Epithelial cell of prostate (primary cell): Measurements from ENCODE around the gene TERB1.

Experiments used
- DNase-seq: peaks from one replicate; pipeline ENCODE4 v3.0.0-alpha.2; 2011; ENCODE audit warnings: low read depth, low spot score
- H3K27ac ChIP-seq: fragments of 450-650 bp; 2 replicates; pipeline ENCODE4 v1.5.1; 2017; ENCODE audit warnings: mild to moderate bottlenecking

Gene TERB1

GRCh38 chr16:66801320-66802105, at the start of gene TERB1:
TSS of gene TERB1 (minus strand) at chr16:66801584. CDS start at chr16:66796798, 4,786 bp downstream.
- H3K27ac ChIP-seq, result no peak within 1 kb of the TSS
- no peak for DNase-seq

DNA sequence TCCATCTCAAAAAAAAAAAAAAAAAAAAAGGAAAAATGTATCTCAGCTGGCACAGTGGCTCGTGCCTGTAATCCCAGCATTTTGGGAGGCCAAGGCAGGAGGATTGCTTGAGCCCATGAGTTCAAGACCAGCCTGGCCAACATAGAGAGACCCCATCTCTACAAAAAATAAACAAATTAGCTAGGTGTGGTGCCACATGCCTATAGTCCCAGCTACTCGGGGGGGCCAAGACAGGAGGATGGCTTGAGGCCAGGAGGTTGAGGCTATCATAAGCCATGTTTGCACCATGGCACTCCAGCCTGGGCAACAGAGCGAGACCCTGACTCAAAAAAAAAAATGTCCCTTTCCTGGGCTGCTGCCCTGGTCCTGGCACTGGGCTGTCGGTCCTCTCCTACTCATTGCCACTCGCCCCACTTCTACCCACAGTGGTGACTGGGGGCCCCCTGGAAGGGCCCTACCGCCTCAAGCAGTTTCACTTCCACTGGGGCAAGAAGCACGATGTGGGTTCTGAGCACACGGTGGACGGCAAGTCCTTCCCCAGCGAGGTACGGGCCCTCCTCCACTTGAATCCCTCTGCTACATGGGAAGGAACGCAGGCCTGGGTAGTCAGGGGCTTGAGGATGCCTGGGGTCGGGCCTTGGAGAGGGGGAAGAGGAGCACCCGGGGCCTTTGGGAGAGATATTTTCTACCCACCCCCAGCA, 48.9 kb upstream of the TERB1 start:
- no peak overlapping the region for H3K27ac ChIP-seq
- no peak for DNase-seq

GRCh38 chr16:66849549-66849948, 48.2 kb upstream of the TERB1 start:
- no peak for DNase-seq
- no peak overlapping the region for H3K27ac ChIP-seq

DNA sequence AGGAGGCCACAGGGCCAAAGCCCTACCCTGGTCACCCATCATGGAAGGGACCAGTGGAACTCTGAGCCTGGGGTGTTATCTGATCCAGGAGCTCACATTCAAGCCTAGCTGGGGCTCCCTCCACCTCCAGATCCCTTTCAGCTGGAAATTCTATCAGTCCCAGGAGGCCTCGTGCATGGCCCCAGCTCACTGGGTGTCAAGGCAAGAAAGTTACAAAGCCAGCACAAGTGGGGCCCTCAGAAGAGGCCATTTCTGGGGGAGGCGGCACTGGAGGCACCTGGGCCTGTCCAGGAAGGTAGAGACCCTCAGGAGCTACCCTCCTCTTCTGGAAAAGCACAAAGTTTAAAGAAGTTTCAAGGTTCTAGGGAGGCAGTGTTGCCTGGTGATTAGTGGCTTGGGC, 47.6 kb upstream of the TERB1 start:
- DNase-seq, result no peak
- no peak overlapping the region for H3K27ac ChIP-seq

GRCh38 chr16:66848172-66848571, 46.8 kb upstream of the TERB1 start:
- no peak overlapping the region for H3K27ac ChIP-seq
- DNase-seq, result no peak

DNA sequence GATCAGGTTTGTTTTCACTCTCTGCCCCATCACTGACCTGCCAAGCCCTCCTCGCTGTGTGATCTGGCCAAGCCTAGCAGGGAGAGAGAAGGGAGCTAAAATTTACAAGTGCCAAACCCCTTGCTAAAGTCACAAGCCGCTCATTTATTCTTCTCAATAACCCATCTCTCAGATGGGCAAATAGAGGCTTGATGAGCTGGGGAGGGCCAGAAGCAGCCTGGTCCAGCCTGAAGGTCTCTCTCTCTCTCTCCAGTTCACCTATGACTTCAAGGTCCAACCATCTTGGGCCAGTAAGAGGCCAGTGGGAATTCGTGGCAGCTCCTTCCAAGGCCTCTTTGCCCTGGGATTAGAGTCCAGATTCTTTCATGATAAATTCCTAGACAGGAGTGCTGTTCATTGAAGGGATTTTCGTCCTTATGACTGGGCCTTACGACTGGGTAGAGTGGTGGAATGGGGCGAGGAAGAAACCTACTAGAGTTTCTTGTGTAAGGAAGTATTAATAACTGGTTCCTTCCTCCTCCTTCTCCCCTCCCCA, 46.2 kb upstream of the TERB1 start:
- H3K27ac ChIP-seq, result no peak overlapping the region
- no peak for DNase-seq

DNA sequence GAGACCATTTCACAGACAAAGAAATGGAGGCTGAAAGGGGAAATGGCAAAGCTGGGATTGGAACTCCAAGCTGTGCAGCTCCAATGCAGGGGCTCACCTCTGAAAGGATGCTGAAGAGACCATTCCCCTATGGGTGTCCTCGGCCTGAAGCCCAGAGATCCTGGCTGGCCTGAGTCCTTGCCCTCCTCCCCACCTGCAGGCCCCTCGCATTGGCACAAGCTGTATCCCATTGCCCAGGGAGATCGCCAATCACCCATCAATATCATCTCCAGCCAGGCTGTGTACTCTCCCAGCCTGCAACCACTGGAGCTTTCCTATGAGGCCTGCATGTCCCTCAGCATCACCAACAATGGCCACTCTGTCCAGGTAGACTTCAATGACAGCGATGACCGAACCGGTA, 45.4 kb upstream of the TERB1 start:
- DNase-seq, result no peak
- H3K27ac ChIP-seq, result no peak overlapping the region

DNA sequence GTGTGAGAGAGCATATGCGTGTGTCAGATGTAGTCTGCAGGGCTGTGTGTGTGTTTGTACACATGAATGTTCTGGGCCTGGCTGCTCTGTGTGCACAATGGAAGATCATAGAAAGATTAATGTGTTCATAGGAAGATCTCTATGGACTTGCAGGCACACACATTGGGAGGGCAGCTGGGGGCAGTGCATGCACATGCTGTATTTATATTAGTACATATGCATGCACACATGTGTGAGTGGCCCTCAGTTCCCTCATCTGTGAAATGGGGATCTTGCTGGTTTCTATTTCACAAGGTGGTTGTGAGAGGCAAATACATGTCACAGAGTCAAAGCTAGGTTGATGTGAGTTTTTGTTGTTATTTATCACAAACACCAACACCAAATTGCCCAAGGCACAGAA, 44.9 kb upstream of the TERB1 start:
- H3K27ac ChIP-seq, result no peak overlapping the region
- no peak for DNase-seq

GRCh38 chr16:66845791-66846221, 44.4 kb upstream of the TERB1 start:
- H3K27ac ChIP-seq, result no peak overlapping the region
- DNase-seq, result no peak

DNA sequence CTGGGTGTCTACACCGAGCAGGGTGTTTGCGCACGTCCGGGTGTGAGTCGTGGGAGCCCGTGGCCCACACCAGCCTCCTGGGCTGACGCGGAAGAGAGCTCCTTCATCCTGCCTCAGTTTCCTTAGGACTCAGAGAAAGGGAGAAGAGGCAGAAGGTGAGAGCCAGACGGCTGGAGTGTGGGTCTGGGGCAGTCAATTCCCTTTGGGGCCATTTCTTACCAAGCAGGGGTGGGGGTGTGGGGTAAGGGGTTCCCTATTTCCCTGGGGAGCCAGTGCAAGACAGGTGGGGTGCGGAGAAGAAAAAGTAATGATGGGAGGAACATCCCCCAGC, 43.7 kb upstream of the TERB1 start:
- no peak overlapping the region for H3K27ac ChIP-seq
- DNase-seq, result no peak

GRCh38 chr16:66844342-66845079, 43.1 kb upstream of the TERB1 start, which contains the start of gene CA7:
TSS of gene CA7 (plus strand) at chr16:66844414. CDS start at chr16:66844488, 74 bp downstream.
- DNase-seq, result no peak
- H3K27ac ChIP-seq, result no peak within 1 kb of the TSS

DNA sequence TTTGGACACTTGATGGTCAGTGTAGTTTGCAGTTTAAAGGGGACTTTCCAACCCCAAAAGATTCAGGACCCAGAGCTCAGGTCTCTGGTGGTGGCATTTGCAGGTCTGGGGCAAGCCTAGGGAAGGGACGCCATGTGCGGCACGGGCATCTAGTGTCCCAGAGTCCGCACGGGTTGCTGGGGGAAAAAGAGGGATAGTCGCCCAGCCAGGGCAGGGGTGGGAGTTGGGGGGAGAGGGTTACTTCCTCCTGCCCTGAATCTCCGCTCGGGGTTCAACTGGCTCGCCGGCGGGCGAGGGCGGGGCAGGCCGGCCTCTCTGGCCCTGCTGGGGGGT, 42.6 kb upstream of the TERB1 start:
- DNase-seq, result no peak
- H3K27ac ChIP-seq, result no peak overlapping the region

DNA sequence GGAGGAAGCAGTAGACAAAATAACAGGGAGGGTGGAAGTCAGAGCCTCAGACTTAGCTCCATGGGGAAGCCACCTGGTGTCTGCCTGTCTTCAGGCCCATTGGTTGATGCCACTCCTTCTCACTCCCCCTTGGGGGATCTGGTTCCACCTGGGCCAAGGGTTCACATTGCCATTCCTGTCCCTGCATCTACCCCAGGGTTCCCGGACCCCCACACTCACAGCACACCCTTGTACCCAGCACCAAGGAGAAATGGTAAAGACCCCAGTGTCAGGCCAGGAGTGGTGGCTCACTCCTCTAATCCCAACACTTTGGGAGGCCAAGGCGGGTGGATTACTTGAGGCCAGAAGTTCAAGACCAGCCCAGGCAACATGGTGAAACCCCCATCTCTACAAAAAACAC, 41.8 kb upstream of the TERB1 start:
- H3K27ac ChIP-seq, result no peak overlapping the region
- no peak for DNase-seq

- DNase-seq, result no peak
- no peak overlapping the region for H3K27ac ChIP-seq
These were observed 41.4 kb upstream of the TERB1 start for GRCh38 chr16:66842765-66843164.

- H3K27ac ChIP-seq, result no peak overlapping the region
- no peak for DNase-seq
These were observed 40.0 kb upstream of the TERB1 start for GRCh38 chr16:66841366-66841765.

GRCh38 chr16:66840883-66841282, 39.5 kb upstream of the TERB1 start:
- DNase-seq, result no peak

DNA sequence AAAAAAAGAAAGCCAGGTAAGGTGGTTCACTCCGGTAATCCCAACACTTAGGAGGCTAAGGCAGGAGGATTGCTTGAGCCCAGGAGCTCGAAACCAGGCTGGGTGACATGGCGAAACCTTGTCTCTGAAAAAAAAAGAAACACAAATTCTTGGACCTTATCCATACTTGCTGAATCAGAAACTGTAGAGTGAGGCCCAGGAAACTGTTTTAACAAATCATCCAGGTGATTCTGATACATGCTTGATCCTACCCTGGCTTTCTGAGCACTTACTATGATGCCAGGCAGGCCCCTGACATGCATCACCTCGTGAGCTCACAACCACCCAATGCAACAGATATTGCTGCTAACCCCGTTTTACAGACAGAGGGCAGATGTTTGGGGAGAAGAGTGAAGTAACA, 33.4 kb upstream of the TERB1 start:
- peak; percentile 27 for DNase-seq
- no peak overlapping the region for H3K27ac ChIP-seq

More at GRCh38 chr16:66840883-66841282, 39.5 kb upstream of the TERB1 start:
- H3K27ac ChIP-seq, result no peak overlapping the region

GRCh38 chr16:66832661-66833305, 31.4 kb upstream of the TERB1 start:
- DNase-seq, result no peak
- H3K27ac ChIP-seq, result no peak overlapping the region

DNA sequence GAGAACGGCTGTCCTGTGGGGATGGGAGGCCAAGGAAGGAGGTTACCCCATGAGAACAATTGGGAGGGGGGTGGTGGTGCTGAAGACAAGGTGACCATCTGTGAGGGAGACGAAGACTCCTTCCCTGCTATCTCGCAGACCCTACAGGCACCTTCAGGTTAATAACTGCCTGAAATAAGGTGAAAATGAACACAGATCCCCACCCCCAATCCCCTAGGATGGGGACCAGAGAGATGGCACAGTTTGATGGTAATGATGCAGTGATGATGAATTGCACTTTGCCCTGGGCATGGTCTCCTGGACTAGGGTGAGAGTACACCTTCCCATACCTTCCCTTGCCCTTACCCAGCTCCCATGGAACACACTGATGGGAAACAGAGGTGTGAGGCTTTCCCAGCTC, 30.8 kb upstream of the TERB1 start:
- no peak for DNase-seq
- no peak overlapping the region for H3K27ac ChIP-seq
